Natural killer cell (primary cell): Measurements from ENCODE around the gene TYSND1. TPM values are rescaled to one million over a fixed set of nuclear protein-coding genes. Genes with fewer than 3 reads are reported as not detected.

ENCODE experiments used
- ATAC-seq, 3 donors: fragments of 150-1000 bp in 2 of 3; fragments of 200-7000 bp in 1 of 3; cut with Tn5 transposase; 1 replicate in 1 of 3; 2 replicates in 2 of 3; pipeline ENCODE4 v1.10.0; 2021; ENCODE audit warnings: mild to moderate bottlenecking in 2 of 3, moderate library complexity in 2 of 3
- DNase-seq, 2 donors: peaks; one replicate each; pipeline versions ENCODE4 v3.0.0 to v3.0.0-alpha.2; 2013 to 2021; ENCODE audit warnings: mixed read lengths in 1 of 2
- H3K27ac ChIP-seq: one replicate; pipeline ENCODE4 v1.5.1; 2013; ENCODE audit warnings: mild to moderate bottlenecking, low read length
- H3K27me3 ChIP-seq: one replicate; pipeline ENCODE4 v1.6.1; 2013; ENCODE audit warnings: low read length; ENCODE audit not compliant: control insufficient read depth, insufficient read depth
- H3K36me3 ChIP-seq: one replicate; pipeline ENCODE4 v1.6.1; 2013; ENCODE audit warnings: low read length; ENCODE audit not compliant: control insufficient read depth, insufficient read depth
- H3K4me1 ChIP-seq: one replicate; pipeline ENCODE4 v1.6.1; 2013; ENCODE audit warnings: low read length; ENCODE audit not compliant: control insufficient read depth, insufficient read depth
- H3K4me3 ChIP-seq: one replicate; pipeline ENCODE4 v1.5.1; 2013; ENCODE audit warnings: low read length
- H3K9me3 ChIP-seq: one replicate; pipeline ENCODE4 v1.6.1; 2013; ENCODE audit warnings: low read length; ENCODE audit not compliant: control insufficient read depth, insufficient read depth
- H3K27ac Mint-ChIP-seq, 2 donors: one replicate each; pipeline ENCODE4 v1.8.0; 2022; ENCODE audit warnings: mild to moderate bottlenecking in 2 of 2, mixed read lengths in 2 of 2, moderate library complexity in 1 of 2
- H3K27me3 Mint-ChIP-seq, 2 donors: one replicate each; pipeline ENCODE4 v1.8.0; 2022; ENCODE audit warnings: low read depth in 2 of 2, mixed read lengths in 2 of 2
- H3K36me3 Mint-ChIP-seq: one replicate; pipeline ENCODE4 v1.8.0; 2022; ENCODE audit warnings: mixed read lengths
- H3K4me1 Mint-ChIP-seq, 2 donors: one replicate each; pipeline ENCODE4 v1.8.0; 2022; ENCODE audit warnings: mixed read lengths in 2 of 2
- H3K4me3 Mint-ChIP-seq: one replicate; pipeline ENCODE4 v1.8.0; 2022; ENCODE audit warnings: mild to moderate bottlenecking, moderate library complexity, mixed read lengths
- H3K9me3 Mint-ChIP-seq, 2 donors: one replicate each; pipeline ENCODE4 v1.8.0; 2022; ENCODE audit warnings: mixed read lengths in 2 of 2
- CTCF ChIP-seq: fragments of 200-600 bp; IDR thresholded peaks from one replicate; pipeline ENCODE4 v1.8.0; 2022; ENCODE audit warnings: antibody characterized with exemption
- WGBS: methylation state at CpG from one replicate; pipeline ENCODE4 v1.1.7; 2013; ENCODE audit warnings: missing lambda C conversion rate; ENCODE audit not compliant: insufficient coverage; 5-methylcytosine and 5-hydroxymethylcytosine counted together
- intact Hi-C: fragments of 100-400 bp; cut with micrococcal nuclease; formaldehyde crosslinking; loops from one replicate; pipeline ENCODE4 v1.14.2; 2022
- total RNA-seq, 4 donors: library from RNA; stranded (reverse); fragments of 120-200 nt in 1 of 4; gene quantifications; one replicate each; pipeline versions ENCODE4 v1.2.3 to v1.2.4, GENCODE V29; 2013 to 2022

The TYSND1 gene
- total RNA-seq, 3 donors from 2014 or later (not counting 1 experiment from before 2014, with no cell fraction given): 12.0 to 17.9 (median 12.4) TPM

GRCh38 chr10:70190102-70190501 lies 43.6 kb upstream of the TYSND1 start:
- H3K9me3 ChIP-seq: no peaks in the 10 kb centered on the region
- H3K36me3 ChIP-seq: no peaks in the 10 kb centered on the region
- 95% methylated on average over 8 of the region's 8 CpGs for WGBS
- Mint-ChIP-seq H3K27me3 (no peaks in the 10 kb centered on the region), H3K4me1 (peaks cover 0 to 6% of the 10 kb centered on the region in 2 donors), H3K36me3 (no peaks in the 10 kb centered on the region), H3K27ac (no peak overlapping the region), H3K9me3 (no peaks in the 10 kb centered on the region), H3K4me3 (no peak overlapping the region)
- no peaks in the 10 kb centered on the region for H3K4me1 ChIP-seq
- H3K4me3 ChIP-seq: no peak overlapping the region
- TF ChIP-seq CTCF: no peak
- ATAC-seq (no peak), DNase-seq (no peak)
- no peak overlapping the region for H3K27ac ChIP-seq
- H3K27me3 ChIP-seq: no peaks in the 10 kb centered on the region
- intact Hi-C loops: no loop called here

GRCh38 chr10:70188768-70189167 lies 42.3 kb upstream of the TYSND1 start:
- ATAC-seq: peak in 1 of 3 donors; percentile 88
- Histone ChIP-seq H3K27me3 (no peaks in the 10 kb centered on the region), H3K4me3 (no peak overlapping the region), H3K27ac (no peak overlapping the region), H3K4me1 (no peaks in the 10 kb centered on the region), H3K36me3 (no peaks in the 10 kb centered on the region), H3K9me3 (no peaks in the 10 kb centered on the region)
- DNase-seq: no peak
- TF ChIP-seq CTCF: no peak
- intact Hi-C loops: no loop called here
- Mint-ChIP-seq H3K36me3 (no peaks in the 10 kb centered on the region), H3K4me3 (no peak overlapping the region), H3K4me1 (peaks cover 0 to 6% of the 10 kb centered on the region in 2 donors), H3K27ac (no peak overlapping the region), H3K27me3 (peaks cover 2 to 8% of the 10 kb centered on the region in 2 donors), H3K9me3 (no peaks in the 10 kb centered on the region)
- 74% methylated on average over 1 of the region's 1 CpG for WGBS

GRCh38 chr10:70186571-70186970 lies 40.1 kb upstream of the TYSND1 start:
- Histone ChIP-seq H3K36me3 (no peaks in the 10 kb centered on the region), H3K4me1 (no peaks in the 10 kb centered on the region), H3K27me3 (no peaks in the 10 kb centered on the region), H3K27ac (no peak overlapping the region), H3K4me3 (no peak overlapping the region), H3K9me3 (no peaks in the 10 kb centered on the region)
- DNase-seq: no peak
- no peaks in the 10 kb centered on the region for H3K36me3 Mint-ChIP-seq
- TF ChIP-seq CTCF: no peak
- H3K4me1 Mint-ChIP-seq: peaks cover 0 to 6% of the 10 kb centered on the region in 2 donors
- WGBS: 94% methylated on average over 2 of the region's 3 CpGs
- peaks cover 9 to 15% of the 10 kb centered on the region in 2 donors for H3K27me3 Mint-ChIP-seq
- no peak overlapping the region for H3K27ac Mint-ChIP-seq
- no peak overlapping the region for H3K4me3 Mint-ChIP-seq
- no peaks in the 10 kb centered on the region for H3K9me3 Mint-ChIP-seq
- intact Hi-C loops: no loop called here
- no peak for ATAC-seq

- Histone ChIP-seq H3K36me3 (no peaks in the 10 kb centered on the region), H3K27me3 (no peaks in the 10 kb centered on the region), H3K4me3 (no peak overlapping the region), H3K9me3 (no peaks in the 10 kb centered on the region), H3K4me1 (no peaks in the 10 kb centered on the region), H3K27ac (no peak overlapping the region)
- no peak overlapping the region for H3K4me3 Mint-ChIP-seq
- no peaks in the 10 kb centered on the region for H3K9me3 Mint-ChIP-seq
- H3K4me1 Mint-ChIP-seq: peaks cover 0 to 6% of the 10 kb centered on the region in 2 donors
- DNase-seq (no peak), ATAC-seq (no peak)
- no peaks in the 10 kb centered on the region for H3K36me3 Mint-ChIP-seq
- no peak for TF ChIP-seq CTCF
- WGBS: 71% methylated on average over 5 of the region's 5 CpGs
- H3K27me3 Mint-ChIP-seq: peaks cover 12 to 16% of the 10 kb centered on the region in 2 donors
- no peak overlapping the region for H3K27ac Mint-ChIP-seq
- intact Hi-C loops: no loop called here
Measured at GRCh38 chr10:70186090-70186489, 39.6 kb upstream of the TYSND1 start.
